ENCODE results near the gene PGLYRP2. TPM values are rescaled to one million over a fixed set of nuclear protein-coding genes. Genes with fewer than 3 reads are reported as not detected.

The PGLYRP2 gene
- polyA plus RNA-seq, 1 donor from 2014 or later, result not detected

- no peaks in the 10 kb centered on the region for H4K20me1 ChIP-seq (ENCODE audit: insufficient read depth)
- H3K27me3 ChIP-seq (ENCODE audit: insufficient read depth, low read depth, low read length), result no peaks in the 10 kb centered on the region
- H3K9ac ChIP-seq (ENCODE audit: low read length), result peak overlapping the region; percentile 87
- peak overlapping the region; percentile 90 for H3K4me3 ChIP-seq (ENCODE audit: low read length)
- no peaks in the 10 kb centered on the region for H3K9me3 ChIP-seq (ENCODE audit: low read length)
- no peaks in the 10 kb centered on the region for H3K9me2 ChIP-seq (ENCODE audit: insufficient read depth, low read length)
- TF ChIP-seq SMC3 (conservative IDR thresholded peaks at IDR 0.05; ENCODE audit: poor library complexity) (no peak), TAF1 (IDR thresholded peaks at IDR 0.05; ENCODE audit: low read depth) (no peak), EZH2 (IDR thresholded peaks at IDR 0.05; ENCODE audit: borderline replicate concordance, insufficient read depth, low read length, poor library complexity, severe bottlenecking) (no peak), REST (IDR thresholded peaks at IDR 0.05; ENCODE audit: borderline replicate concordance) (no peak), CTCF (IDR thresholded peaks at IDR 0.05; ENCODE audit: poor library complexity, severe bottlenecking) (no peak), MXI1 (conservative IDR thresholded peaks at IDR 0.05; ENCODE audit: poor library complexity, severe bottlenecking) (no peak), POLR2AphosphoS5 (IDR thresholded peaks at IDR 0.05) (peak; percentile 15)
- no peaks in the 10 kb centered on the region for H3K36me3 ChIP-seq (ENCODE audit: insufficient read depth, low read length)
- peaks cover 30% of the 10 kb centered on the region for H3K79me2 ChIP-seq (replicated peaks; ENCODE audit: insufficient read depth, low read length)
- peak overlapping the region; percentile 97 for H3K4me2 ChIP-seq (ENCODE audit: low read length)
- H2AFZ ChIP-seq (ENCODE audit: low read depth, low read length), result no peak overlapping the region
- H3F3A ChIP-seq (ENCODE audit: insufficient read depth, low read length, poor library complexity, severe bottlenecking), result no peaks in the 10 kb centered on the region
- peak overlapping the region; percentile 56 for H3K27ac ChIP-seq (ENCODE audit: low read length)
Observed at GRCh38 chr19:15432018-15432494, 47.2 kb downstream of the PGLYRP2 start.

DNA sequence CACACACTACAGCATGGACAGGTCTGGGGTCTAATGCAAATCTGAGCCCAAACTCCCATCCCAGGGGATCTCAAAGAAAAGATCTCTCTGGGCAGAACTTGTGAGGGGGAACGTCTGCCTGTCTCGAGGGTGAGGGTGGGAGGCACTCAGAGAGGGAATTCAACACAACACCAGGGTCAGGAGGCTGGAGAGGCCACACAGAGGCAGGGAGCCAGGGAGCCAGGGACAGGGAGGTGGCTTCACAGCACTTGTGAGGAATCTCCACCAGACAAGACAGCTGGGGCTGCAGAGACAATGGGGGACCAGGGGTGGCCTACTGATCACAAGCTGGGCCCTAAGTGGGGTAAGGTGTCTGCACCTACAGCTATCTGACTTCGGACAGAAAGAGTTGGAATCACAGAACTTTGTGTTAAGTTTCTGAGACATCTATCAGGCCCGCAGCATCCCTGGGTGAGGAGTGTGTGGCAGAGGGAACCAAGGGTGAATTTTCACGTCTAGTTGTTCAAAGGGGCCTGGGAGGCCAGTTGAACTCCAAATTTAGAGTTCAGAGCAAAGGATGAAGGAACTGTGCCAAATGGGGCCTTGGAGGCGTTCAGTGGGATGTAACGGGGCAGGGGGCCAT lies 47.8 kb downstream of the PGLYRP2 start:
- H3K9me2 ChIP-seq (ENCODE audit: insufficient read depth, low read length), result no peaks in the 10 kb centered on the region
- peaks cover 1% of the 10 kb centered on the region for H3K36me3 ChIP-seq (ENCODE audit: insufficient read depth, low read length)
- no peaks in the 10 kb centered on the region for H3K9me3 ChIP-seq (ENCODE audit: low read length)
- TF ChIP-seq EP300 (conservative IDR thresholded peaks at IDR 0.05; ENCODE audit: poor library complexity, severe bottlenecking), result no peak
- TF ChIP-seq MXI1 (conservative IDR thresholded peaks at IDR 0.05; ENCODE audit: poor library complexity, severe bottlenecking), result no peak
- TF ChIP-seq SMC3 (conservative IDR thresholded peaks at IDR 0.05; ENCODE audit: poor library complexity), result no peak
- TF ChIP-seq TAF1 (IDR thresholded peaks at IDR 0.05; ENCODE audit: low read depth), result no peak
- TF ChIP-seq REST (IDR thresholded peaks at IDR 0.05; ENCODE audit: borderline replicate concordance), result no peak
- no peak for TF ChIP-seq EZH2 (IDR thresholded peaks at IDR 0.05; ENCODE audit: borderline replicate concordance, insufficient read depth, low read length, poor library complexity, severe bottlenecking)
- no peak for TF ChIP-seq CTCF (IDR thresholded peaks at IDR 0.05; ENCODE audit: poor library complexity, severe bottlenecking)
- TF ChIP-seq RAD21 (conservative IDR thresholded peaks at IDR 0.05), result no peak
- no peak for TF ChIP-seq POLR2AphosphoS5 (IDR thresholded peaks at IDR 0.05)
- H2AFZ ChIP-seq (ENCODE audit: low read depth, low read length), result no peak overlapping the region
- peaks cover 30% of the 10 kb centered on the region for H3K79me2 ChIP-seq (replicated peaks; ENCODE audit: insufficient read depth, low read length)
- H3K27me3 ChIP-seq (ENCODE audit: insufficient read depth, low read depth, low read length), result no peaks in the 10 kb centered on the region
- no peaks in the 10 kb centered on the region for H4K20me1 ChIP-seq (ENCODE audit: insufficient read depth)
- peak overlapping the region; percentile 87 for H3K9ac ChIP-seq (ENCODE audit: low read length)
- H3K27ac ChIP-seq (ENCODE audit: low read length), result peak overlapping the region; percentile 56
- H3F3A ChIP-seq (ENCODE audit: insufficient read depth, low read length, poor library complexity, severe bottlenecking), result no peaks in the 10 kb centered on the region
- peak overlapping the region; percentile 90 for H3K4me3 ChIP-seq (ENCODE audit: low read length)
- H3K4me2 ChIP-seq (ENCODE audit: low read length), result peak overlapping the region; percentile 97
